GM19351 (cell line): ENCODE measurements around the gene HEPACAM.

Experiments
- ATAC-seq: cut with Tn5 transposase; IDR thresholded peaks from one replicate; pipeline ENCODE4 v1.9.1; 2021; ENCODE audit warnings: mild to moderate bottlenecking, moderate library complexity; ENCODE audit not compliant: unreplicated experiment

Gene HEPACAM

DNA sequence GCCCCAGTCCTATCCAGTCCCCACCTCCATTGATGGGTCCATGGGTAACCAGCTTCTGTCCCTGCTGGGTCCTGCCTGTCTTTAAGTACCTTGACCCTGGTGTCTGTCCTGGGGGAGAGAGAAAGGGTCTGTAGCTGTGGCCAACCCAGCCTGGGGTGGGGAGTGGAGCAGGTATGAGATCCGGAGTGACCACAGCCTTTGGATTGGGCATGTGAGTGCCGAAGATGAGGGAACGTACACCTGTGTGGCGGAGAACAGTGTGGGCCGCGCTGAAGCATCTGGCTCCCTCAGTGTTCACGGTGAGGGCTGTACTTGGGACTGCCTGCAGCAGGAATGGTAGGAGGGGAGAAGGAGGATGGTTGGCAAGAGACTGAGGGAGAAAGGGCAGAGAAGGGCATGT, 65.4 kb downstream of the HEPACAM start:
- ATAC-seq = no peak

DNA sequence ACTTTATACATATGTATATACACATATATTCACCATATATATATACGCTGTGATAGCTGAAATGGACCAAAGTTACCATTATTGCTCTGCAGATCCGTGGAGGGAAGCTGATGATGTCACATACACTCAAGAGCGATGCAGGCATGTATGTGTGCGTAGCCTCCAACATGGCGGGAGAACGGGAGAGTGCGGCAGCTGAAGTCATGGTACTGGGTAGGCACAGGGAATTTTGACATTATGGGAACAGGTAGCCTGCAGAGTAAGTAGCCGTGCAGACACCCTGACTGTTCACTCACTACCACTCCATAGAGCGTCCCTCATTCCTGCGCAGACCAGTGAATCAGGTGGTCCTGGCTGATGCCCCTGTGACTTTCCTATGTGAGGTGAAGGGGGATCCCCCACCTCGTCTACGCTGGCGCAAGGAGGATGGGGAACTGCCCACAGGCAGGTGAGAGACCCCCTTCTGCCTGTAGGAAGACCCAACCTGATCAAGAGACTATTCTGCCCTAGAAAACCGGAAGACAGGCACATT, 65.9 kb downstream of the HEPACAM start:
- ATAC-seq = no peak

DNA sequence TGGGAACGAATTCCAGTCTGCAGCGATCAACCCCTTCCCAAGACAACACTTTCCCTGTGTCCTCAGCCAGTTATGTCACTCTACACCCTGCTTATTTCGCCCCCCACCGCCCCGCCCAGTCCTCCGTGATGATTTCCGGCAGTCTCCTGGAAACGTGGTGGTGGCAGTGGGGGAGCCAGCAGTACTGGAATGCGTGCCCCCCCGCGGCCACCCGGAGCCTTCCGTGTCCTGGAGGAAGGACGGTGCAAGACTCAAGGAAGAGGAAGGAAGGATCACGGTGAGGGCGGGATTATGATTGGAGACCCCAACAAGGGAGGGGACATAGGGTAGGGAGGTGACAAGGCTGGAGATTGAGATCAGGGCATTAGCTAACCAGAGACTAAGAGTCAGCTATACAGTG, 66.5 kb downstream of the HEPACAM start:
- ATAC-seq = no peak
